A673 (cell line): ENCODE data around the gene MRPS31. TPM values are rescaled to one million over a fixed set of nuclear protein-coding genes. Genes with fewer than 3 reads are reported as not detected.

Experiments used
- BruUV-seq: library from RNA; stranded (reverse); fragments of 400-500 nt; replicated peaks from 2 replicates; lab custom pipeline; 2021; lab: Mats Ljungman, UMichigan
- CTCF ChIA-PET: fragments of 300-600 bp; sonication (Branson Sonifier 250); formaldehyde crosslinking; loops from one replicate; lab custom pipeline; 2022; ENCODE audit warnings: antibody characterized with exemption; lab: Charles Lee
- POLR2A ChIA-PET: fragments of 300-600 bp; sonication (Branson Sonifier 250); formaldehyde crosslinking; loops from one replicate; lab custom pipeline; 2022; ENCODE audit warnings: antibody characterized with exemption; ENCODE audit not compliant: low non-redundant PET; lab: Charles Lee
- DNase-seq: peaks from one replicate; pipeline ENCODE4 v3.0.0-alpha.2; 2015; ENCODE audit warnings: low spot score
- H3K27ac ChIP-seq: fragments of 200-600 bp; sonication (generic); 2 replicates; pipeline ENCODE4 v1.5.1; 2016; ENCODE audit warnings: mixed run types, low read depth, mild to moderate bottlenecking, mixed read lengths, antibody characterized with exemption, low read length; ENCODE audit not compliant: poor library complexity, severe bottlenecking
- H3K27me3 ChIP-seq: fragments of 200-600 bp; sonication (generic); replicated peaks from 2 replicates; pipeline ENCODE4 v1.6.1; 2017; ENCODE audit warnings: mixed run types, low read depth, mild to moderate bottlenecking, mixed read lengths, antibody characterized with exemption, low read length; ENCODE audit not compliant: insufficient read depth, poor library complexity
- H3K36me3 ChIP-seq: fragments of 200-600 bp; sonication (generic); 2 replicates; pipeline ENCODE4 v1.6.1; 2016; ENCODE audit warnings: mixed run types, mild to moderate bottlenecking, mixed read lengths, antibody characterized with exemption, low read length; ENCODE audit not compliant: insufficient read depth, poor library complexity, severe bottlenecking
- H3K4me1 ChIP-seq: fragments of 200-600 bp; sonication (generic); 2 replicates; pipeline ENCODE4 v1.6.1; 2017; ENCODE audit warnings: mixed run types, mild to moderate bottlenecking, mixed read lengths, antibody characterized with exemption, low read length; ENCODE audit not compliant: insufficient read depth, poor library complexity, severe bottlenecking
- H3K4me3 ChIP-seq: fragments of 200-600 bp; sonication (generic); 2 replicates; pipeline ENCODE4 v1.5.1; 2016; ENCODE audit warnings: low read depth, mixed run types, mild to moderate bottlenecking, mixed read lengths, low read length; ENCODE audit not compliant: poor library complexity, severe bottlenecking
- H3K9me3 ChIP-seq: fragments of 200-600 bp; sonication (generic); 2 replicates; pipeline ENCODE4 v1.6.1; 2016; ENCODE audit warnings: mixed run types, low read depth, mild to moderate bottlenecking, mixed read lengths, antibody characterized with exemption, low read length; ENCODE audit not compliant: poor library complexity, severe bottlenecking
- EZH2 ChIP-seq: fragments of 200-600 bp; sonication (generic); IDR thresholded peaks from 2 replicates; pipeline ENCODE4 v1.6.1; 2017; ENCODE audit warnings: borderline replicate concordance, low read depth, mild to moderate bottlenecking, mixed read lengths, antibody characterized with exemption, low read length; ENCODE audit not compliant: poor library complexity, severe bottlenecking
- intact Hi-C: fragments of 100-400 bp; cut with micrococcal nuclease; formaldehyde crosslinking; loops from one replicate; pipeline ENCODE4 v1.10.0; 2022; ENCODE audit not compliant: unreplicated experiment
- total RNA-seq: library from RNA; stranded (reverse); gene quantifications from 2 replicates; pipeline ENCODE4 v1.2.3, GENCODE V29; 2021
- TF ChIP-seq, protein P1 (sequence below): fragments of 300-800, 200-600 bp; sonication (generic); conservative IDR thresholded peaks from 2 replicates; pipeline ENCODE4 v1.5.1; 2017; ENCODE audit warnings: low read depth, mild to moderate bottlenecking, antibody characterized with exemption, low read length, moderate library complexity, mixed read lengths

MRPS31 gene
- total RNA-seq, 1 experiment from 2014 or later = 32.0 TPM

DNA sequence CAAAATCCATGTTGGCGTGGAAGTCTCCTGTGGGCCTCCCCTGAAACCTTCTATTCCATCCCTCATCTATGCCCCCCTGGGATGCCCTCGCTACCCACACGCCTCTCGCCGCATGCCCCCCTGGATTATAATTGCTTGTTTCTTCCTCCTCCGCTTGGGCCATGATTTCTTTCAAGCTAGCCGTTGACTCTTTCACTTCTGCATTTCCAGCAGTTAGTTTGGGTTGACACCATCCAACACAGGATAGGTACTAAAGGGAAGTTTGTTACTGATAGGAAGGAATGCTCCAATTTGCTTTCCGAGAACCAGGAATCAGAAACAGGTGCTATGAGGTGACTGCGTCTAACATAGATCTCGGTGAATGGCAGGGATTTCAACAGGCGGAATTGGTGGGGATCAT is 10.7 kb upstream of the MRPS31 start:
- ChIA-PET CTCF (no interaction called here), POLR2A (no interaction called here)
- Histone ChIP-seq H3K36me3 (no peaks in the 10 kb centered on the region), H3K4me3 (no peak overlapping the region), H3K27me3 (no peaks in the 10 kb centered on the region), H3K27ac (no peak overlapping the region), H3K4me1 (peaks cover 5% of the 10 kb centered on the region), H3K9me3 (no peaks in the 10 kb centered on the region)
- intact Hi-C loops = no loop called here
- no peak for DNase-seq
- TF ChIP-seq EZH2 = no peak
- TF ChIP-seq, protein P1, sequence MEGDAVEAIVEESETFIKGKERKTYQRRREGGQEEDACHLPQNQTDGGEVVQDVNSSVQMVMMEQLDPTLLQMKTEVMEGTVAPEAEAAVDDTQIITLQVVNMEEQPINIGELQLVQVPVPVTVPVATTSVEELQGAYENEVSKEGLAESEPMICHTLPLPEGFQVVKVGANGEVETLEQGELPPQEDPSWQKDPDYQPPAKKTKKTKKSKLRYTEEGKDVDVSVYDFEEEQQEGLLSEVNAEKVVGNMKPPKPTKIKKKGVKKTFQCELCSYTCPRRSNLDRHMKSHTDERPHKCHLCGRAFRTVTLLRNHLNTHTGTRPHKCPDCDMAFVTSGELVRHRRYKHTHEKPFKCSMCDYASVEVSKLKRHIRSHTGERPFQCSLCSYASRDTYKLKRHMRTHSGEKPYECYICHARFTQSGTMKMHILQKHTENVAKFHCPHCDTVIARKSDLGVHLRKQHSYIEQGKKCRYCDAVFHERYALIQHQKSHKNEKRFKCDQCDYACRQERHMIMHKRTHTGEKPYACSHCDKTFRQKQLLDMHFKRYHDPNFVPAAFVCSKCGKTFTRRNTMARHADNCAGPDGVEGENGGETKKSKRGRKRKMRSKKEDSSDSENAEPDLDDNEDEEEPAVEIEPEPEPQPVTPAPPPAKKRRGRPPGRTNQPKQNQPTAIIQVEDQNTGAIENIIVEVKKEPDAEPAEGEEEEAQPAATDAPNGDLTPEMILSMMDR = no peak
- BruUV-seq = no TSS peak

GRCh38 chr13:40780822-40781401 is 9.9 kb upstream of the MRPS31 start:
- no peak overlapping the region for H3K27ac ChIP-seq
- no peaks in the 10 kb centered on the region for H3K27me3 ChIP-seq
- ChIA-PET POLR2A (no interaction called here), CTCF (no interaction called here)
- no peaks in the 10 kb centered on the region for H3K36me3 ChIP-seq
- peaks cover 6% of the 10 kb centered on the region for H3K4me1 ChIP-seq
- BruUV-seq = no TSS peak
- DNase-seq = peak; percentile 49
- intact Hi-C loops = no loop called here
- H3K9me3 ChIP-seq = no peaks in the 10 kb centered on the region
- no peak for TF ChIP-seq EZH2
- TF ChIP-seq, protein P1 = no peak
- no peak overlapping the region for H3K4me3 ChIP-seq

DNA sequence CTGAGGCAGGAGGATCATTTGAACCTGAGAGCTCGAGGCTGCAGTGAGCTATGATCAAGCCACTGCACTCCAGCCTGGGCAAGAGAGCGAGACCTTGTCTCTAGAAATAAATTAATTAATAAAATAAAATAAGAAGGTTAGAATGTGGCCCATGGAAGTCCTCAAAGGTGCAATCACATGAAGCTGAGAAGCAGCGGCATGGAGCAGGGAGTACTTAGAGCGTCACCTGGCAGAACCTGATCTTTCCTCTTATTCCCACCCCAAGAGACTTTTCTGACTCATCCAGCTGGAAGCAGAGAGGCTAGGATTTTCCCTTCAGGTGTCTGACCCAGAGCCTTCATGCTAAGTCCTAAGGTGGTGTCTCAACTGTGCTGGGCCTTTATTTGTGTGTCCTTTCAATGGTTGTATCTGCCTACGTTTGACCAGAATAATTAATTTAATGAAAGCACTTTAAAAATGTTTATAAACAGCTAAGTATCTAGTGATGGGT is 8.9 kb upstream of the MRPS31 start:
- POLR2A ChIA-PET = no interaction called here

More for the DNA sequence above, 8.9 kb upstream of the MRPS31 start:
- DNase-seq = no peak
- Histone ChIP-seq H3K4me3 (no peak overlapping the region), H3K36me3 (no peaks in the 10 kb centered on the region), H3K4me1 (peaks cover 6% of the 10 kb centered on the region), H3K9me3 (no peaks in the 10 kb centered on the region), H3K27ac (no peak overlapping the region), H3K27me3 (no peaks in the 10 kb centered on the region)
- no TSS peak for BruUV-seq
- TF ChIP-seq, protein P1 = no peak
- TF ChIP-seq EZH2 = no peak
- CTCF ChIA-PET = interaction anchor here (0.5 to 0.6 kb wide), 2 partner anchors 21 to 1163 kb away, joined by 6 to 7 read pairs; no protein-coding TSS in a partner anchor
- intact Hi-C loops = loop anchor here (5.0 to 10.0 kb wide), 2 partner anchors 1013 to 1095 kb away; no protein-coding TSS in a partner anchor
